HEK293 (cell line): ENCODE measurements around the gene VOPP1.
A peak's percentile ranks its signal among the peaks of the same experiment; 100 is the strongest.

Source experiments
- CTCF ChIA-PET: fragments of 350-600 bp; formaldehyde crosslinking; extraction: SDS; loops from one replicate; lab custom pipeline; 2021; ENCODE audit warnings: antibody characterized with exemption; lab: Yijun Ruan, JAX
- POLR2A ChIA-PET: fragments of 300-600 bp; formaldehyde crosslinking; extraction: SDS; loops from one replicate; lab custom pipeline; 2020; ENCODE audit warnings: antibody characterized with exemption, inconsistent platforms; lab: Yijun Ruan, JAX
- H3K27ac ChIP-seq: fragments of 200-500 bp; sonication (Bioruptor generic); 2 replicates; pipeline ENCODE4 v1.5.1; 2014; ENCODE audit warnings: low read depth, low read length, control low read depth, inconsistent platforms; ENCODE audit errors: extremely low read depth
- H3K36me3 ChIP-seq, 2 experiments: fragments of 200-500 bp in 1 of 2; sonication (Bioruptor generic) in 1 of 2; 1 replicate in 1 of 2; 2 replicates in 1 of 2; pipeline ENCODE4 v1.5.1; 2014 to 2017; ENCODE audit warnings: inconsistent platforms in 2 of 2, low read length in 2 of 2; ENCODE audit not compliant: control insufficient read depth in 2 of 2, insufficient read depth in 1 of 2
- H3K4me1 ChIP-seq: fragments of 200-500 bp; sonication (Bioruptor generic); 2 replicates; pipeline ENCODE4 v1.5.1; 2014; ENCODE audit warnings: mild to moderate bottlenecking, low read length, inconsistent platforms; ENCODE audit not compliant: control insufficient read depth, insufficient read depth
- H3K4me3 ChIP-seq: 2 replicates; pipeline ENCODE4 v1.5.1; 2011; ENCODE audit warnings: low read depth, mild to moderate bottlenecking, control low read depth, low read length, moderate library complexity
- H3K9me3 ChIP-seq: fragments of 200-500 bp; sonication (Bioruptor generic); 2 replicates; pipeline ENCODE4 v1.5.1; 2014; ENCODE audit warnings: low read depth, low read length, inconsistent platforms; ENCODE audit not compliant: control insufficient read depth, insufficient read depth
- GFI1B ChIP-seq: fragments of 450-650 bp; formaldehyde crosslinking; IDR thresholded peaks from 2 replicates; pipeline ENCODE4 v1.5.1; 2016; ENCODE audit warnings: missing biosample characterization, missing genetic modification characterization
- KLF10 ChIP-seq: fragments of 450-650 bp; IDR thresholded peaks from 2 replicates; pipeline ENCODE4 v1.5.1; 2018; ENCODE audit warnings: missing biosample characterization, mild to moderate bottlenecking, missing genetic modification characterization
- SCRT2 ChIP-seq: fragments of 450-650 bp; formaldehyde crosslinking; IDR thresholded peaks from 2 replicates; pipeline ENCODE4 v1.5.1; 2016; ENCODE audit warnings: missing biosample characterization, missing genetic modification characterization
- TCF7L2 ChIP-seq: IDR thresholded peaks from 2 replicates; pipeline ENCODE4 v1.6.1; 2011; ENCODE audit warnings: low read depth, mild to moderate bottlenecking, inconsistent platforms, low read length, moderate library complexity, borderline replicate concordance
- ZBTB20 ChIP-seq: fragments of 450-650 bp; formaldehyde crosslinking; IDR thresholded peaks from 2 replicates; pipeline ENCODE4 v1.5.1; 2016; ENCODE audit warnings: missing biosample characterization, missing genetic modification characterization
- ZBTB7A ChIP-seq: fragments of 450-650 bp; formaldehyde crosslinking; IDR thresholded peaks from 2 replicates; pipeline ENCODE4 v1.5.1; 2016; ENCODE audit warnings: low read depth, missing biosample characterization, missing genetic modification characterization
- ZBTB8A ChIP-seq: fragments of 450-650 bp; formaldehyde crosslinking; IDR thresholded peaks from 2 replicates; pipeline ENCODE4 v1.5.1; 2016; ENCODE audit warnings: missing biosample characterization, missing genetic modification characterization
- ZFP37 ChIP-seq: fragments of 450-650 bp; formaldehyde crosslinking; IDR thresholded peaks from 2 replicates; pipeline ENCODE4 v1.5.1; 2016; ENCODE audit warnings: missing biosample characterization, missing genetic modification characterization
- ZNF140 ChIP-seq: fragments of 450-650 bp; formaldehyde crosslinking; IDR thresholded peaks from 2 replicates; pipeline ENCODE4 v1.5.1; 2016; ENCODE audit warnings: missing biosample characterization, missing genetic modification characterization
- ZNF24 ChIP-seq: fragments of 450-650 bp; formaldehyde crosslinking; IDR thresholded peaks from 2 replicates; pipeline ENCODE4 v1.5.1; 2016; ENCODE audit warnings: missing biosample characterization, missing genetic modification characterization
- ZNF274 ChIP-seq, 2 experiments: fragments of 200-500 bp in 1 of 2; fragments of 450-650 bp in 1 of 2; sonication (Bioruptor generic) in 1 of 2; formaldehyde crosslinking in 1 of 2; IDR thresholded peaks; 2 replicates each; pipeline versions ENCODE4 v1.5.1 to v1.6.1; 2014 to 2016; ENCODE audit warnings: borderline replicate concordance in 1 of 2, inconsistent platforms in 1 of 2, low read length in 1 of 2, missing biosample characterization in 1 of 2, missing genetic modification characterization in 1 of 2
- ZNF394 ChIP-seq: fragments of 450-650 bp; formaldehyde crosslinking; IDR thresholded peaks from 2 replicates; pipeline ENCODE4 v1.5.1; 2016; ENCODE audit warnings: missing biosample characterization, missing genetic modification characterization, mild to moderate bottlenecking, moderate library complexity, borderline replicate concordance
- ZNF514 ChIP-seq: fragments of 450-650 bp; formaldehyde crosslinking; IDR thresholded peaks from 2 replicates; pipeline ENCODE4 v1.5.1; 2016; ENCODE audit warnings: missing biosample characterization, missing genetic modification characterization
- ZNF558 ChIP-seq: fragments of 450-650 bp; formaldehyde crosslinking; IDR thresholded peaks from 2 replicates; pipeline ENCODE4 v1.5.1; 2016; ENCODE audit warnings: missing biosample characterization, missing genetic modification characterization
- ZNF623 ChIP-seq: fragments of 450-650 bp; formaldehyde crosslinking; IDR thresholded peaks from 2 replicates; pipeline ENCODE4 v1.5.1; 2016; ENCODE audit warnings: missing biosample characterization, missing genetic modification characterization
- ZNF843 ChIP-seq: fragments of 450-650 bp; formaldehyde crosslinking; IDR thresholded peaks from 2 replicates; pipeline ENCODE4 v1.5.1; 2016; ENCODE audit warnings: missing biosample characterization, missing genetic modification characterization
- ZSCAN16 ChIP-seq: fragments of 450-650 bp; formaldehyde crosslinking; IDR thresholded peaks from 2 replicates; pipeline ENCODE4 v1.5.1; 2016; ENCODE audit warnings: missing biosample characterization, missing genetic modification characterization
- ZXDB ChIP-seq: fragments of 450-650 bp; formaldehyde crosslinking; IDR thresholded peaks from 2 replicates; pipeline ENCODE4 v1.5.1; 2016; ENCODE audit warnings: missing biosample characterization, missing genetic modification characterization
- TF ChIP-seq, protein P1 (sequence below): fragments of 450-650 bp; formaldehyde crosslinking; IDR thresholded peaks from 2 replicates; pipeline ENCODE4 v1.5.1; 2016; ENCODE audit warnings: missing biosample characterization, missing genetic modification characterization
- TF ChIP-seq, protein P2 (sequence below): fragments of 450-650 bp; formaldehyde crosslinking; IDR thresholded peaks from 2 replicates; pipeline ENCODE4 v1.5.1; 2016; ENCODE audit warnings: missing biosample characterization, missing genetic modification characterization
- TF ChIP-seq, protein P3 (sequence below): fragments of 450-650 bp; formaldehyde crosslinking; IDR thresholded peaks from 2 replicates; pipeline ENCODE4 v1.5.1; 2017; ENCODE audit warnings: missing biosample characterization, missing genetic modification characterization
- TF ChIP-seq, protein P4 (sequence below): fragments of 450-650 bp; formaldehyde crosslinking; IDR thresholded peaks from 2 replicates; pipeline ENCODE4 v1.5.1; 2017; ENCODE audit warnings: missing biosample characterization, missing genetic modification characterization

Gene VOPP1

DNA sequence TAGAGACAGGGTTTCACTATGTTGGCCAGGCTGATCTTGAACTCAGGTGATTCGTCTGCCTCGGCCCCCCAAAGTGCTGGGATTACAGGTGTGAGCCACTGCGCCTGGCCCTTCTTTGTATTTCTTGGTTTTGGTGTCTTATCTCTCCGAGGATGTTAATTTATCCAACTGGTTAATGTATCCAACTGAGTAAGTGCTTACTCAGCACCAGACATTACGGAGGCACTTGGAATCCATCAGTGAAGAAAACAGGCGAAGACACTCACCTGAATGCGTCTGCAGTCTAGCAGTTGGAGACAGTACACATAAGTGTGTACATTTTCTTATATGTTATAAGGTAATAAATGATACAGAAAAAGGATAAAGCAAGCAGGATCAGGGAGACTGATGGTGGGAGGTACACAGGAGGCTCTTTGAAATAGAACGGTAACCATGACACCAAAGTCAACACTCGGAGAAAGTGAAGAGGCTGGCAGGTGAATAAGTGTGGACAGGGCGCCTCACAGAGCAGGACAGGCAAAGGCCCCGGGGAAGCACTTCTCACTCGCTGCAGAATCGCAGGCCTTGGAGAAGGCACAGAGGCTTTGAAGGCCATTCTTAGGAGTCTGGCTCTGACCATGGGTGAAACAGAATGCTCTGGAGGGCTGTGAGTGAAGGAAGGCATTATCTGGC, 134.1 kb downstream of the VOPP1 start:
- Histone ChIP-seq H3K4me3 (no peak overlapping the region), H3K4me1 (no peaks in the 10 kb centered on the region)
- CTCF ChIA-PET = interaction anchor here (0.7 kb wide), 1 partner anchor 154 kb away, joined by 5 read pairs; no protein-coding TSS in a partner anchor
- TF ChIP-seq ZNF274 (IDR thresholded peaks at IDR 0.05; ENCODE audit: low read length) = no peak
- TF ChIP-seq ZNF274 (tag by site-specific recombination; IDR thresholded peaks at IDR 0.05; ENCODE audit: borderline replicate concordance) = no peak
- TF ChIP-seq, protein P1, sequence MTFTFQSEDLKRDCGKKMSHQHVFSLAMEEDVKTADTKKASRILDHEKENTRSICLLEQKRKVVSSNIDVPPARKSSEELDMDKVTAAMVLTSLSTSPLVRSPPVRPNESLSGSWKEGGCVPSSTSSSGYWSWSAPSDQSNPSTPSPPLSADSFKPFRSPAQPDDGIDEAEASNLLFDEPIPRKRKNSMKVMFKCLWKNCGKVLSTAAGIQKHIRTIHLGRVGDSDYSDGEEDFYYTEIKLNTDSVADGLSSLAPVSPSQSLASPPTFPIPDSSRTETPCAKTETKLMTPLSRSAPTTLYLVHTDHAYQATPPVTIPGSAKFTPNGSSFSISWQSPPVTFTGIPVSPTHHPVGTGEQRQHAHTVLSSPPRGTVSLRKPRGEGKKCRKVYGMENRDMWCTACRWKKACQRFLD (tag by site-specific recombination) = no peak
- no peak for TF ChIP-seq TCF7L2
- no peak for TF ChIP-seq ZBTB20 (tag by site-specific recombination)
- TF ChIP-seq ZNF394 (tag by site-specific recombination) = no peak
- TF ChIP-seq ZBTB8A (tag by site-specific recombination) = no peak
- TF ChIP-seq ZNF843 (tag by site-specific recombination) = no peak
- TF ChIP-seq, protein P2, sequence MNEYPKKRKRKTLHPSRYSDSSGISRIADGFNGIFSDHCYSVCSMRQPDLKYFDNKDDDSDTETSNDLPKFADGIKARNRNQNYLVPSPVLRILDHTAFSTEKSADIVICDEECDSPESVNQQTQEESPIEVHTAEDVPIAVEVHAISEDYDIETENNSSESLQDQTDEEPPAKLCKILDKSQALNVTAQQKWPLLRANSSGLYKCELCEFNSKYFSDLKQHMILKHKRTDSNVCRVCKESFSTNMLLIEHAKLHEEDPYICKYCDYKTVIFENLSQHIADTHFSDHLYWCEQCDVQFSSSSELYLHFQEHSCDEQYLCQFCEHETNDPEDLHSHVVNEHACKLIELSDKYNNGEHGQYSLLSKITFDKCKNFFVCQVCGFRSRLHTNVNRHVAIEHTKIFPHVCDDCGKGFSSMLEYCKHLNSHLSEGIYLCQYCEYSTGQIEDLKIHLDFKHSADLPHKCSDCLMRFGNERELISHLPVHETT (tag by site-specific recombination) = no peak
- no peak for TF ChIP-seq ZNF140 (tag by site-specific recombination)
- TF ChIP-seq ZBTB7A (tag by site-specific recombination) = no peak
- TF ChIP-seq ZSCAN16 (tag by site-specific recombination) = no peak
- no peak for TF ChIP-seq ZNF24 (tag by site-specific recombination)
- TF ChIP-seq ZNF623 (tag by site-specific recombination) = no peak
- TF ChIP-seq ZXDB (tag by site-specific recombination) = no peak
- TF ChIP-seq, all 188 proteins: peak for 0
- no peaks in the 10 kb centered on the region for H3K9me3 ChIP-seq
- H3K36me3 ChIP-seq = no peaks in the 10 kb centered on the region
- POLR2A ChIA-PET = no interaction called here
- H3K27ac ChIP-seq = no peak overlapping the region

DNA sequence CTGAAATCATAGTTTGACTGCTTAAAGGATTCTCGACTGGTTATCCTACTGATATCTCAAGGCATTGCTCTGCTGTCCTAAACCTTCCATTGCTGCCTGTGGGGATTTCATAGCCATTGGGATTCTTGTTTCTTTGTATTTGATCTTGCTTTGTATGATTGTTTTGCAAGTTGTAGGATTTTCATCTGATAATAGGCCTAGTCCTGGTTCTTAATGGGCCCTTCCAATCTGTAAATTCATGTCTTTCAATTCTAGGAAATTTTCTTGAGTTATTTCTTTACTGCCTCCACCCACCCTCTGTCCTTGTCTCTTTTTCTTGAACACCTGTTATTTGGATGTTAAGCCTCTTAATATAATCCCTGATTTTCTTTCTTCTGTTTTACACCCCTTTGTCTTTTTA, 134.9 kb downstream of the VOPP1 start:
- no peaks in the 10 kb centered on the region for H3K9me3 ChIP-seq
- H3K27ac ChIP-seq = no peak overlapping the region
- no peak overlapping the region for H3K4me3 ChIP-seq
- POLR2A ChIA-PET = no interaction called here
- TF ChIP-seq ZNF558 (tag by site-specific recombination) (peak; percentile 92), SCRT2 (tag by site-specific recombination) (no peak)
- no peaks in the 10 kb centered on the region for H3K4me1 ChIP-seq
- CTCF ChIA-PET = interaction anchor here (0.7 kb wide), 1 partner anchor 154 kb away, joined by 5 read pairs; no protein-coding TSS in a partner anchor
- no peaks in the 10 kb centered on the region for H3K36me3 ChIP-seq

DNA sequence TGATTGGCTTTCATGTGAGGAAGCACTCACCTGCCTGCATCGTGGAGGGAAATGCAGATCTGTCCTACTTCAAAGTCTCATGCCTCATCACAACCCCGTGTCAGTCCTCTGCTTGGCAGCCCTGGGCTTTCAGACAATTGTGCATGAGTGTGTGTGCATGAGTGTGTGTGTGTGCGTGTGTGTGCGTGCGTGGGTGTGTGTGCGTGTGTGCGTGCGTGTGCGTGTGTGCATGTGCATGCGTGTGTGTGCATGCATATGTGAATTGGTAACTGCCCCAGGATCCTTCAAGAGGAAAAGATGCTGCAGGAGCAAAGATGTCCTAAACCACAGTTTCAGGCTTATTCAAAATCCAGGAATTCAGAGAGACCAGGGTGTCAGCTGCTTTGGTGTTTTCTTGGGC, 135.8 kb downstream of the VOPP1 start:
- no peaks in the 10 kb centered on the region for H3K9me3 ChIP-seq
- CTCF ChIA-PET = interaction anchor here (0.6 kb wide), 1 partner anchor 9 kb away, joined by 3 read pairs; no protein-coding TSS in a partner anchor

More for the DNA sequence above, 135.8 kb downstream of the VOPP1 start:
- TF ChIP-seq GFI1B (no peak), ZFP37 (tag by site-specific recombination) (no peak), KLF10 (tag by site-specific recombination) (no peak), ZNF514 (tag by site-specific recombination) (no peak)
- TF ChIP-seq, protein P3, sequence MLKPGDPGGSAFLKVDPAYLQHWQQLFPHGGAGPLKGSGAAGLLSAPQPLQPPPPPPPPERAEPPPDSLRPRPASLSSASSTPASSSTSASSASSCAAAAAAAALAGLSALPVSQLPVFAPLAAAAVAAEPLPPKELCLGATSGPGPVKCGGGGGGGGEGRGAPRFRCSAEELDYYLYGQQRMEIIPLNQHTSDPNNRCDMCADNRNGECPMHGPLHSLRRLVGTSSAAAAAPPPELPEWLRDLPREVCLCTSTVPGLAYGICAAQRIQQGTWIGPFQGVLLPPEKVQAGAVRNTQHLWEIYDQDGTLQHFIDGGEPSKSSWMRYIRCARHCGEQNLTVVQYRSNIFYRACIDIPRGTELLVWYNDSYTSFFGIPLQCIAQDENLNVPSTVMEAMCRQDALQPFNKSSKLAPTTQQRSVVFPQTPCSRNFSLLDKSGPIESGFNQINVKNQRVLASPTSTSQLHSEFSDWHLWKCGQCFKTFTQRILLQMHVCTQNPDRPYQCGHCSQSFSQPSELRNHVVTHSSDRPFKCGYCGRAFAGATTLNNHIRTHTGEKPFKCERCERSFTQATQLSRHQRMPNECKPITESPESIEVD = no peak
- TF ChIP-seq, protein P4, sequence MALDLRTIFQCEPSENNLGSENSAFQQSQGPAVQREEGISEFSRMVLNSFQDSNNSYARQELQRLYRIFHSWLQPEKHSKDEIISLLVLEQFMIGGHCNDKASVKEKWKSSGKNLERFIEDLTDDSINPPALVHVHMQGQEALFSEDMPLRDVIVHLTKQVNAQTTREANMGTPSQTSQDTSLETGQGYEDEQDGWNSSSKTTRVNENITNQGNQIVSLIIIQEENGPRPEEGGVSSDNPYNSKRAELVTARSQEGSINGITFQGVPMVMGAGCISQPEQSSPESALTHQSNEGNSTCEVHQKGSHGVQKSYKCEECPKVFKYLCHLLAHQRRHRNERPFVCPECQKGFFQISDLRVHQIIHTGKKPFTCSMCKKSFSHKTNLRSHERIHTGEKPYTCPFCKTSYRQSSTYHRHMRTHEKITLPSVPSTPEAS (tag by site-specific recombination) = peak; percentile 96
- TF ChIP-seq, all 188 proteins: peak for 1
- H3K4me3 ChIP-seq = no peak overlapping the region
- no peaks in the 10 kb centered on the region for H3K36me3 ChIP-seq
- POLR2A ChIA-PET = no interaction called here
- no peaks in the 10 kb centered on the region for H3K4me1 ChIP-seq
- no peak overlapping the region for H3K27ac ChIP-seq
